A549 (cell line): ENCODE measurements around the gene CCR3. TPM values are rescaled to one million over a fixed set of nuclear protein-coding genes. Genes with fewer than 3 reads are reported as not detected.

Source experiments
- ATAC-seq, 2 experiments: fragments of 200-7000 bp in 1 of 2; fragments of >200 bp in 1 of 2; cut with Nextera tagmentation in 1 of 2; cut with Tn5 transposase in 1 of 2; 3 replicates each; pipeline versions ENCODE4 v1.8.0 to v1.9.1; 2018 to 2020; ENCODE audit warnings: mild to moderate bottlenecking in 1 of 2, moderate library complexity in 1 of 2
- CTCF ChIA-PET: fragments of 300-600 bp; sonication (Branson Sonifier 250); formaldehyde crosslinking; extraction: SDS; loops from one replicate; lab custom pipeline; 2021; ENCODE audit warnings: antibody characterized with exemption, inconsistent platforms; lab: Yijun Ruan, JAX
- POLR2A ChIA-PET: fragments of 350-600 bp; formaldehyde crosslinking; extraction: SDS; loops from one replicate; lab custom pipeline; 2021; ENCODE audit warnings: antibody characterized with exemption, inconsistent platforms; lab: Yijun Ruan, JAX
- DNase-seq, 2 experiments: peaks; one replicate each; pipeline versions ENCODE4 v3.0.0 to v3.0.0-alpha.2; 2011 to 2016; ENCODE audit warnings: low read depth in 1 of 2, low spot score in 1 of 2
- FAIRE-seq: peaks from 2 replicates; lab custom pipeline; 2011; peaks lifted over from hg19 to GRCh38; lab: Jason Lieb, UNC
- H3K27ac ChIP-seq, 2 experiments: fragments of >200 bp; sonication (Bioruptor Twin); formaldehyde crosslinking; 3 replicates each; pipeline ENCODE4 v1.5.1; 2016 to 2017
- H3K4me1 ChIP-seq: fragments of >200 bp; sonication (Bioruptor Twin); formaldehyde crosslinking; 3 replicates; pipeline ENCODE4 v1.6.1; 2016
- H3K4me2 ChIP-seq: fragments of >200 bp; sonication (Bioruptor Twin); formaldehyde crosslinking; 3 replicates; pipeline ENCODE4 v1.6.1; 2016
- H3K4me3 ChIP-seq: fragments of >200 bp; sonication (Bioruptor Twin); formaldehyde crosslinking; 3 replicates; pipeline ENCODE4 v1.5.1; 2016
- H3K9me3 ChIP-seq: fragments of >200 bp; sonication (Bioruptor Twin); formaldehyde crosslinking; 3 replicates; pipeline ENCODE4 v1.6.1; 2016
- CBX8 ChIP-seq: fragments of 200-600 bp; sonication (generic); IDR thresholded peaks from 2 replicates; pipeline ENCODE4 v1.6.1; 2016
- EHMT2 ChIP-seq: fragments of 200-600 bp; sonication (generic); IDR thresholded peaks from 2 replicates; pipeline ENCODE4 v1.6.1; 2016; ENCODE audit warnings: antibody characterized with exemption, low read depth, mild to moderate bottlenecking, moderate library complexity
- ESRRA ChIP-seq: fragments of 150-350 bp; IDR thresholded peaks from 2 replicates; pipeline ENCODE4 v1.6.1; 2014; ENCODE audit warnings: mild to moderate bottlenecking, low read length, borderline replicate concordance
- FOSL2 ChIP-seq, 2 experiments: fragments of 450-650 bp in 1 of 2; fragments of >200 bp in 1 of 2; sonication (Bioruptor Twin) in 1 of 2; formaldehyde crosslinking; IDR thresholded peaks; 2 replicates each; pipeline versions ENCODE4 v1.5.0 to v1.6.1; 2016 to 2020; ENCODE audit warnings: mild to moderate bottlenecking in 1 of 2, moderate library complexity in 1 of 2
- GATA3 ChIP-seq: IDR thresholded peaks from 2 replicates; pipeline ENCODE4 v1.6.1; 2012; ENCODE audit warnings: borderline replicate concordance
- HOXA7 ChIP-seq: fragments of 250-450 bp; sonication (Bioruptor Pico); IDR thresholded peaks from 2 replicates; pipeline ENCODE4 v1.5.0; 2020; ENCODE audit warnings: mild to moderate bottlenecking, moderate library complexity
- MYC ChIP-seq: IDR thresholded peaks from 2 replicates; pipeline ENCODE4 v1.6.1; 2012; ENCODE audit warnings: mild to moderate bottlenecking, inconsistent platforms, low read length, improper control_type of control experiment, borderline replicate concordance
- NFE2L2 ChIP-seq: fragments of 150-350 bp; conservative IDR thresholded peaks from 2 replicates; pipeline ENCODE4 v1.6.1; 2014; ENCODE audit warnings: low read length
- NR3C1 ChIP-seq: fragments of >200 bp; sonication (Bioruptor Twin); formaldehyde crosslinking; IDR thresholded peaks from 3 replicates; pipeline ENCODE4 v1.6.1; 2017
- ZFP36 ChIP-seq: fragments of 450-650 bp; IDR thresholded peaks from 2 replicates; pipeline ENCODE4 v1.6.1; 2014; ENCODE audit warnings: borderline replicate concordance; ENCODE audit not compliant: partially characterized antibody
- WGBS: methylation state at CpG from one replicate; pipeline ENCODE4 v1.1.6; 2017; ENCODE audit errors: missing lambda C conversion rate; 5-methylcytosine and 5-hydroxymethylcytosine counted together
- polyA plus RNA-seq, 4 experiments: library from polyadenylated mRNA; depleted of rRNA in 3 of 4; stranded (reverse); fragments of >200 nt; fragmentation: RNase III in 1 of 4; extraction: RNeasy Plus Mini Kit Qiagen cat#74134 plus additional on column Dnase treatment in 1 of 4; gene quantifications; 2 replicates in 3 of 4; 3 replicates in 1 of 4; pipeline ENCODE4 v1.2.3, GENCODE V29; 2011 to 2017
- TF ChIP-seq, protein P1 (sequence below): fragments of 250-450 bp; sonication (Bioruptor Pico); IDR thresholded peaks from 2 replicates; pipeline ENCODE4 v1.5.0; 2020; ENCODE audit warnings: low read depth, mild to moderate bottlenecking, moderate library complexity
- TF ChIP-seq, protein P2 (sequence below): IDR thresholded peaks from 2 replicates; pipeline ENCODE4 v1.6.1; 2012; ENCODE audit warnings: low read depth, borderline replicate concordance
- TF ChIP-seq, protein P3 (sequence below): fragments of 450-650 bp; IDR thresholded peaks from 2 replicates; pipeline ENCODE4 v1.6.1; 2014; ENCODE audit warnings: antibody characterized with exemption

CCR3 gene
- polyA plus RNA-seq, 2 of the 4 experiments (the other 2 are of a cell fraction) = not detected

DNA sequence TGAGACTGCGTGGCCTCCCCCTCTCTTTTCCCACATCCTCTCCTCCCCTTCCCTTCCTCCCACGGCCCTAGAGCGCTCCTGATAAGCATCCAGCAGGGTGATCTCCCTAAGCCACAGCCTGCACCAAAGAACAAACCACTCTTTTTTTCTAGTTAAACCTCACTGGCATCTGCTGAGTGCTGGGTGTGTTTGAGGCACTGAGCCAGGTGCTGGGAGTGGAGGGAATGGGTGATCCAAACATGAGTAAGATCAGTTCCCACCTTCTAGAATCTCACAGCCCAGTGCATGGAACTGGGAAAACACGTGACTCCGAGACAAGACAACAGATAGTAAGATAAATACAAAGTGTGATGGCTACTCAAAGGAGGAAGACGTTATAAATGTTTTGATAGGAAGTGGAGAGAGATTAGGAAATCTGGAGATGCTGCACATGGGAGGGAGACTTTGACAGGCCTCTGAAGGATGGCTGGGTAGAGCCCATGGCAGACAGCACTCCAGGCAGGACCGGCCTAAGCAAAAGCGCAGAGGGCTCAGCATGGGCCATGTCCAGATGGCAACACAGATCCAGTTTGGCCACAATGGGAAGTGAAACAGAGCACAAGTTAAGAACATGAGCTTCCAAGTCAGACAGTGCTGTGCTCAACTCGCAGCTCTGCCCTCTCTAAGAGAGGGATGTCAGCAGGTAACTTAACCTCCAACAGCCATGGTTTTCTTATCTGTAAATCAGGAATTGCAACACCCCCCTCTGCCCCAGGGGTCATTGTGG is 55.6 kb downstream of the CCR3 start:
- no peak for ATAC-seq
- TF ChIP-seq, protein P1, sequence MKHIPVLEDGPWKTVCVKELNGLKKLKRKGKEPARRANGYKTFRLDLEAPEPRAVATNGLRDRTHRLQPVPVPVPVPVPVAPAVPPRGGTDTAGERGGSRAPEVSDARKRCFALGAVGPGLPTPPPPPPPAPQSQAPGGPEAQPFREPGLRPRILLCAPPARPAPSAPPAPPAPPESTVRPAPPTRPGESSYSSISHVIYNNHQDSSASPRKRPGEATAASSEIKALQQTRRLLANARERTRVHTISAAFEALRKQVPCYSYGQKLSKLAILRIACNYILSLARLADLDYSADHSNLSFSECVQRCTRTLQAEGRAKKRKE (CRISPR knock-in tag) = no peak
- 40% methylated on average over 8 of the region's 9 CpGs for WGBS

DNA sequence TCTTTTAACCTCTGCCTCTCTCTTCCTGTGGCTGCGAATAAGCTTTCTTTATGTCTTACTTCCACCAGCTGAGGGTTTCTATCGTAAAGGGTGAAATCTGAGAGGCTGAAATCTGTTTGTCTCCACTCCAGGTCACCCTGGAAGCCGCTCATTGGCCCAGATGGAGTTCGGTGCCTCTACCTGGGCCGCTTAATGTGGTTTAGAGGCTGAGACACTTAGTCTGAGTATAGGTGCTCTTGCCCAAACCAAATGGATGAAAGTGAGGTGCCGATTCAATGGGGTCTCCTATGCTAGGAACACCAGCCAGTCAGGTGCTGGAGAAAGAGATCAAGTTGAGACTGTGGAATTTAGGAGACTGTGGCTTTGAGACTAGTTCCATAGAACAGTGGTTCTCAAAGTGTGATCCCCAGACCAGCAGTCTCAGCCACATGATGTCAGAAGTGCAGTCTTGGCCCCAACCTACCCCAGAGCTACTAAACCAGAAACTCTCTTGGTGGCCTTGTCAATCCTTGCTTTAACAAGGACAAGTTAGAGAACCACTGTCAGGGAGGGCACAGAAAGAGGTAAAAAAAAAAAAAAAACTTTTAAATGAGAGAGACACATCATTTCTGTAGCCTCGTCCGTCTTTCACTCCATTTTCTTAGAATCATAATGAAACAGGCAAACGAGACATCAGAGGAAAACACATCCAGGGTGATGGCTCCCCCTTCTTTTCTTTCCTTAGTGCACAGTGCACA is 56.8 kb downstream of the CCR3 start:
- ATAC-seq (no peak), FAIRE-seq (no peak), DNase-seq (no peak)
- CTCF ChIA-PET = interaction anchor here (0.7 kb wide), 1 partner anchor 78 kb away, joined by 4 read pairs; no protein-coding TSS in a partner anchor
- H3K4me2 ChIP-seq = no peak overlapping the region
- H3K9me3 ChIP-seq = no peaks in the 10 kb centered on the region
- TF ChIP-seq ZFP36 = no peak
- no peak for TF ChIP-seq HOXA7
- WGBS = 18% methylated on average over 9 of the region's 9 CpGs
- no peaks in the 10 kb centered on the region for H3K4me1 ChIP-seq
- no peak overlapping the region for H3K27ac ChIP-seq
- POLR2A ChIA-PET = no interaction called here
- no peak overlapping the region for H3K4me3 ChIP-seq

More for the DNA sequence above, 55.6 kb downstream of the CCR3 start:
- FAIRE-seq (no peak), DNase-seq (no peak)
- Histone ChIP-seq H3K4me2 (no peak overlapping the region), H3K27ac (no peak overlapping the region), H3K4me1 (no peaks in the 10 kb centered on the region), H3K9me3 (no peaks in the 10 kb centered on the region), H3K4me3 (no peak overlapping the region)
- ChIA-PET POLR2A (no interaction called here), CTCF (interaction anchor here (0.5 kb wide), 1 partner anchor 1191 kb away, joined by 3 read pairs; no protein-coding TSS in a partner anchor)

DNA sequence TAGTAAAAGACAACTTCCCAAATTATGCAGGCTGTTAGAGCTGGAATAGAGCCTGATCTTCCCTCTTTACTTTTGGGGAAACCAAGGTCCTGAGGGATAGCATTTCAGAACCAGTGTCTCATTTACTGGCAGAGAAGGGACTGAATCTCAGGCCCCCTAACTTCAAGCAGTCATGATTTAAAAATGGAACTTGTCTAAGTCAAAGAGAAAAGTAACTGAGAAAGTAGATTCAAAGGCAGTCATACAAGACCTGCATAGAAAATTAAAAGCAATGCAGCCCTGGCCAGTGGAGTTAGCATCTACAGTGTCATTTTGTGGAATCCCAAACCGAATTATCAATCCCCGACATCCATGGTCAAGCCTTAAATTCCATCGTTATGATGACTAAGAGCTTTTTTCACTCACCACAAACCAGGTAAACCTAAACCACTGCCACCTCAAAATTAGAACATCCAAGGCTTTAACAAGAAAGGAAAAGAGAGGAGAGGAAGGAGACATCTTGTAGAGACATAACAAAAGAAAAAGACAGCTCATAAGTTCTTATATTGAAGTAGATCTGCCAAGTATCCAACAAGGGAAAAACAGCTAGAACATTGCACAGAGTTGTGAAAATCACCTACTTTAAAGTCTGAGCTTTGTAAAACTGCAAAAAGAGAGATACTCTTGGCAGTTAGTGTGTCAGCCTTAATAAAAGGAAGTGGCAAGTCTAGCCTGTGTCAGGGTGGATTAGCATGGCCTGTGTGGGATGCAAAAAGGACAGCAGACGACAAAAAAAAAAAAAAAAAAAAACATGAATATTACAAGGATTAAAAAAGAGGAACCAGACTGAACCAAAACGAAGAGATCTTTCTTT is 57.6 kb downstream of the CCR3 start:
- Histone ChIP-seq H3K4me2 (no peak overlapping the region), H3K4me3 (no peak overlapping the region), H3K4me1 (no peaks in the 10 kb centered on the region), H3K27ac (no peak overlapping the region), H3K9me3 (no peaks in the 10 kb centered on the region)
- no peak for ATAC-seq
- FAIRE-seq = no peak
- POLR2A ChIA-PET = no interaction called here
- WGBS = 42% methylated on average over 5 of the region's 5 CpGs
- CTCF ChIA-PET = interaction anchor here (0.7 kb wide), 1 partner anchor 77 kb away, joined by 4 read pairs; no protein-coding TSS in a partner anchor
- TF ChIP-seq NR3C1 (no peak), CBX8 (no peak), FOSL2 (IDR thresholded peaks at IDR 0.05) (no peak), FOSL2 (CRISPR knock-in tag; IDR thresholded peaks at IDR 0.05) (no peak), NFE2L2 (no peak)
- DNase-seq = no peak

DNA sequence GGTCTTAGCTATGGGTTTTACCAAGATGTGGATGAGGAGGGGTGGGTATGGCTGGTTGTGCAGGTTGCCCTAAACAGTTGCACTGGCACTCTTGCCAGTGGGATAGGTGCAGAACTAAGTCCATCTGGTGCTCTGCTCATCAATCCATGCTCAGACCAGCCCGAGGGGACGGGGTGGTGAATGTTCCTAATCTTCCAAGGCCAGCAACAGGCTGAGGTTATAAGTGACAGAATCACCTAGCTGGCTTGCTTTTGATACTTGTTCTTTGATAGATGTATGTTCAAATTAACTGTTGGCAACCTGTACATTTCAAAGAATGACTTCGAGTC is 58.2 kb downstream of the CCR3 start:
- no peaks in the 10 kb centered on the region for H3K4me1 ChIP-seq
- TF ChIP-seq, protein P2, sequence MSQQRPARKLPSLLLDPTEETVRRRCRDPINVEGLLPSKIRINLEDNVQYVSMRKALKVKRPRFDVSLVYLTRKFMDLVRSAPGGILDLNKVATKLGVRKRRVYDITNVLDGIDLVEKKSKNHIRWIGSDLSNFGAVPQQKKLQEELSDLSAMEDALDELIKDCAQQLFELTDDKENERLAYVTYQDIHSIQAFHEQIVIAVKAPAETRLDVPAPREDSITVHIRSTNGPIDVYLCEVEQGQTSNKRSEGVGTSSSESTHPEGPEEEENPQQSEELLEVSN = no peak
- TF ChIP-seq, protein P3, sequence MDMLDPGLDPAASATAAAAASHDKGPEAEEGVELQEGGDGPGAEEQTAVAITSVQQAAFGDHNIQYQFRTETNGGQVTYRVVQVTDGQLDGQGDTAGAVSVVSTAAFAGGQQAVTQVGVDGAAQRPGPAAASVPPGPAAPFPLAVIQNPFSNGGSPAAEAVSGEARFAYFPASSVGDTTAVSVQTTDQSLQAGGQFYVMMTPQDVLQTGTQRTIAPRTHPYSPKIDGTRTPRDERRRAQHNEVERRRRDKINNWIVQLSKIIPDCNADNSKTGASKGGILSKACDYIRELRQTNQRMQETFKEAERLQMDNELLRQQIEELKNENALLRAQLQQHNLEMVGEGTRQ = no peak
- TF ChIP-seq MYC (no peak), EHMT2 (no peak), GATA3 (no peak), ESRRA (no peak)
- TF ChIP-seq, all 56 proteins: peak for 0
- ChIA-PET POLR2A (no interaction called here), CTCF (no interaction called here)
- FAIRE-seq = no peak
- H3K4me2 ChIP-seq = no peak overlapping the region
- no peak overlapping the region for H3K27ac ChIP-seq
- no peak overlapping the region for H3K4me3 ChIP-seq
- 0% methylated on average over 3 of the region's 3 CpGs for WGBS
- no peaks in the 10 kb centered on the region for H3K9me3 ChIP-seq
- no peak for ATAC-seq
- no peak for DNase-seq
